DOHH2 (cell line): ENCODE results near the gene LOXHD1.

Experiments
- H3F3A ChIP-seq: fragments of 200-600 bp; sonication (generic), shearing (Covaris generic); 2 replicates; pipeline ENCODE4 v1.6.0; 2016; ENCODE audit warnings: antibody characterized with exemption, mild to moderate bottlenecking; ENCODE audit not compliant: control insufficient read depth, insufficient read depth
- H3K27ac ChIP-seq: fragments of 200-600 bp; sonication (generic); 2 replicates; pipeline ENCODE4 v1.5.1; 2014; ENCODE audit warnings: low read depth, mild to moderate bottlenecking, low read length, moderate library complexity
- H3K27me3 ChIP-seq: fragments of 200-600 bp; sonication (generic); 2 replicates; pipeline ENCODE4 v1.6.1; 2014; ENCODE audit warnings: mild to moderate bottlenecking, low read length, mixed read lengths; ENCODE audit not compliant: control insufficient read depth
- H3K36me3 ChIP-seq: fragments of 200-600 bp; sonication (generic); 2 replicates; pipeline ENCODE4 v1.6.1; 2014; ENCODE audit warnings: mild to moderate bottlenecking, low read length, moderate library complexity, mixed read lengths; ENCODE audit not compliant: control insufficient read depth
- H3K4me1 ChIP-seq: fragments of 200-600 bp; sonication (generic); 2 replicates; pipeline ENCODE4 v1.6.1; 2014; ENCODE audit warnings: mild to moderate bottlenecking, low read length, mixed read lengths; ENCODE audit not compliant: control insufficient read depth
- H3K4me2 ChIP-seq: fragments of 200-600 bp; sonication (generic); 2 replicates; pipeline ENCODE4 v1.6.0; 2014; ENCODE audit warnings: mild to moderate bottlenecking, low read length, moderate library complexity
- H3K4me3 ChIP-seq: fragments of 200-600 bp; sonication (generic); 2 replicates; pipeline ENCODE4 v1.5.1; 2014; ENCODE audit warnings: mild to moderate bottlenecking, low read length, mixed read lengths
- H3K79me2 ChIP-seq: fragments of 200-600 bp; sonication (generic); 2 replicates; pipeline ENCODE4 v1.6.1; 2014; ENCODE audit warnings: mild to moderate bottlenecking, low read length, mixed read lengths; ENCODE audit not compliant: control insufficient read depth
- H3K9me2 ChIP-seq: fragments of 200-600 bp; sonication (generic); replicated peaks from 2 replicates; pipeline ENCODE4 v1.6.1; 2014; ENCODE audit warnings: mild to moderate bottlenecking, low read length, mixed read lengths; ENCODE audit not compliant: control insufficient read depth
- H3K9me3 ChIP-seq: fragments of 200-600 bp; sonication (generic); 2 replicates; pipeline ENCODE4 v1.6.1; 2014; ENCODE audit warnings: antibody characterized with exemption, low read length, mixed read lengths; ENCODE audit not compliant: control insufficient read depth, insufficient read depth
- H4K20me1 ChIP-seq: fragments of 200-600 bp; sonication (generic); 2 replicates; pipeline ENCODE4 v1.6.0; 2014; ENCODE audit warnings: low read depth, mild to moderate bottlenecking, antibody characterized with exemption, low read length, moderate library complexity; ENCODE audit not compliant: control insufficient read depth, insufficient read depth
- CTCF ChIP-seq: fragments of 200-600 bp; sonication (generic); IDR thresholded peaks from one replicate; pipeline ENCODE4 v1.5.1; 2014; ENCODE audit warnings: antibody characterized with exemption, mild to moderate bottlenecking, low read depth, low read length; ENCODE audit not compliant: poor library complexity, severe bottlenecking
- EZH2phosphoT487 ChIP-seq: fragments of 200-600 bp; sonication (generic); IDR thresholded peaks from 2 replicates; pipeline ENCODE4 v1.6.1; 2017; ENCODE audit warnings: borderline replicate concordance, mild to moderate bottlenecking, antibody characterized with exemption, low read length, moderate library complexity, mixed read lengths

The LOXHD1 gene

GRCh38 chr18:46623541-46623940 lies 33.5 kb downstream of the LOXHD1 start:
- Histone ChIP-seq H3K4me1 (peaks cover 4% of the 10 kb centered on the region; the same call in 1 of the 2 replicates), H3K79me2 (no peaks in the 10 kb centered on the region), H3K4me3 (no peak overlapping the region), H3K4me2 (no peak overlapping the region), H3F3A (no peaks in the 10 kb centered on the region), H3K27ac (no peak overlapping the region), H4K20me1 (no peaks in the 10 kb centered on the region), H3K9me3 (no peaks in the 10 kb centered on the region), H3K36me3 (no peaks in the 10 kb centered on the region), H3K9me2 (no peaks in the 10 kb centered on the region), H3K27me3 (no peaks in the 10 kb centered on the region)
- TF ChIP-seq CTCF: no peak
- TF ChIP-seq EZH2phosphoT487: no peak

- Histone ChIP-seq H4K20me1 (no peaks in the 10 kb centered on the region), H3K27me3 (no peaks in the 10 kb centered on the region), H3K9me2 (no peaks in the 10 kb centered on the region), H3K4me2 (no peak overlapping the region), H3K36me3 (no peaks in the 10 kb centered on the region), H3K4me1 (peaks cover 4% of the 10 kb centered on the region; the same call in 1 of the 2 replicates), H3K79me2 (no peaks in the 10 kb centered on the region), H3K9me3 (no peaks in the 10 kb centered on the region), H3F3A (no peaks in the 10 kb centered on the region), H3K4me3 (no peak overlapping the region), H3K27ac (no peak overlapping the region)
- TF ChIP-seq CTCF (peak; percentile 26), EZH2phosphoT487 (no peak)
Measured at GRCh38 chr18:46622999-46623398, 34.0 kb downstream of the LOXHD1 start.

GRCh38 chr18:46622451-46622850 lies 34.6 kb downstream of the LOXHD1 start:
- Histone ChIP-seq H3K4me3 (no peak overlapping the region), H3K9me3 (no peaks in the 10 kb centered on the region), H4K20me1 (no peaks in the 10 kb centered on the region), H3K4me2 (no peak overlapping the region), H3K27ac (no peak overlapping the region), H3K27me3 (no peaks in the 10 kb centered on the region), H3K36me3 (no peaks in the 10 kb centered on the region), H3K4me1 (peaks cover 4% of the 10 kb centered on the region; the same call in 1 of the 2 replicates), H3K9me2 (no peaks in the 10 kb centered on the region), H3F3A (no peaks in the 10 kb centered on the region), H3K79me2 (no peaks in the 10 kb centered on the region)
- no peak for TF ChIP-seq CTCF
- no peak for TF ChIP-seq EZH2phosphoT487
